Middle frontal gyrus (tissue), 1 donor: ENCODE results near the gene HJV.

Experiments used
- DNase-seq: peaks from one replicate; pipeline ENCODE4 v3.0.0-alpha.2; 2015; ENCODE audit warnings: low spot score; ENCODE audit errors: extremely low spot score

The HJV gene

GRCh38 chr1:145993618-145994390 is 27.7 kb downstream of the HJV start:
- DNase-seq: no peak

- no peak for DNase-seq
Measured at GRCh38 chr1:145992958-145993617, 28.4 kb downstream of the HJV start.

DNA sequence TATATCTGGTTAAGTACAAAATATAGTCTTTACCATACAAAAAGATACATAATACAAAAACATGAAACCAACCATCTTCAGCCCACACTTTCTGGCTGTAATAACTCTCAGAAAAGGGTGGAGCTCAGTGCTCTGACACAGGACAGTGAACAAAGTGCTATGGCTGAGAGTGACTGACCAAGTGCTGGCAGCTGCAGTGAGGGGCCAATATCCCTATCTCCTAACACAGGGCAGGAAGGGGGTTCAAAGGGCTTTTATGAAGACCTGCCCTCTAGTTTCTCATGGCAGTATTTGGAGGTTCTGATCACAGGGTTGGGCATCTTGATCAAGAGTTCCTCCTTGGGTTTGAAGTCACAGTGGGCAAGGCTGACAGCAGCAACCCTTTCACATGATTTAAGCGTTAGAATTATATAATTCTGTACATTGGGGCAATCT is 29.0 kb downstream of the HJV start:
- no peak for DNase-seq

DNA sequence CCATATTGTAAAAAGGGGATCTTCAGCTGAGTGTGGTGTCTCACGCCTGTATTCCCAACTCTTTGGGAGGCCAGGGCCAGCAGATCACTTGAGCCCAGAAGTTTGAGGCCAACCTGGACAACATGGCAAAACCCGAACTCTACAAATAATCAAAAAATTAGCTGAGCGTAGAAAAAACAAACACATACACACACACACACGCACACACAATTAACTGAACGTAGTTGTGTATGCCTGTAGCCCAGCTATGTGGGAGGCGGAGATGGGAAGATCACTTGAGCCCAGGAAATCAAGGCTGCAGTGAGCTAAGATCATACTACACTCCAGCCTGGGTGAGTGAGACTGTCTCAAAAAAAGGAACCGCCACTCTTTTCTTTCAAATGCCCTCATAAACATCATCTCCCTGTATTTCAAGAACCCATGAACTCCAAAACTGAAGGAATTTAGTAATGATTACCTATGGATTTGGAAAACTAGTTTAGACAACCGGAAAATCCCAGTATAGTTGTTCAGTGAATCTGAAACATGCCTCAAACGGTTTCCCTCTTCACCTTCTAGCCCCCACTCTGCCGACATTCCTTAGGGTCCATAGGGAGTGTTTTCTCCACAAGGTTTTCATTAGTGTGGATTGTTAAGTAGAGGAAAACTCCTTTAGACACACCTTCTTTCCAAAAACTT is 29.7 kb downstream of the HJV start:
- DNase-seq: no peak

DNA sequence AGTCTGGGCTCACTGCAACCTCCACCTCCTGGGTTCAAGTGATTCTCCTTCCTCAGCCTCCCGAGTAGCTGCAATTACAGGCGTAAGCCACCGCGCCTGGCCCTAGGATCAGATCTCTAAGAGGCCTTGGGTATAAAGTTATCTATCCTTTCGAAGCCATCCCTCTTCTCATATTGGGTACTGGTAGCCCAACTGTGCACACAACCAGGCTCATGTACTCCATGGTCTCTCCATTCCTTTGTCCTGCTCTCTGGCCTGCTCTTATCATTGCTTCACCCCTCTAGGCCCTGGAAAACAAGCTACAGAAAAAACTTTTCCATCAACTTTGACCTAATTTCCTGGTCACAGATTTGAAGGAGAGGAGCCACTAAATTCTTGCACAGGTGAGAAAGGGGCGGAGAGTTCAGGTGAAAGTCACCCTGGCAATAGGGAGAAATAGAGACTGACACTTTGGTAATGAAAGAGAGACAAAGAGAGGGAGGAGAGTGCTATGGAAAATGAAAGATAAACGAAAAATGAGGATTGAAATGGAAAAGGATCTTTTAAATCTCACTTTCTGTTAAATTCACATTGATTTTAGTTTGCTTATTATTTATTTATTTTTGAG is 31.2 kb downstream of the HJV start:
- DNase-seq: no peak

- DNase-seq: no peak
Measured at GRCh38 chr1:145988773-145989172, 32.8 kb downstream of the HJV start.

- DNase-seq: no peak
Measured at GRCh38 chr1:145987926-145988325, 33.6 kb downstream of the HJV start.

DNA sequence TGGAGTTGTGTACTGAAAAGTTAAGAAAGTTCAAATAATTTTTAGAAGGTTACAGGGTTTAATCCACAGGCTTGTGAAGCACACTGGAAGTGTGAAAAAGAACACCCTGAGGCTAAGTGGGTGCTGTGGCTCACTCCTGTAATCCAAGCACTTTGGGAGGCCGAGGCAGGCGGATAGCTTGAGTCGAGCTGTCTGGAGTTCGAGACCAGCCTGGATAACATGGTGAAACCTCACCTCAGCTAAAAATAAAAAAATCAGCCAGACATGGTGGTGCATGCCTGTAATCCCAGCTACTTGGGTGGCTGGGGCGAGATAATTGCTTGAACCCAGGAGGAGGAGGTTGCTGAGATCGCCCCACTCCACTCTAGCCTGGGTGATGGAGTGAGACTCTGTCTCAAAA is 35.0 kb downstream of the HJV start:
- no peak for DNase-seq

GRCh38 chr1:145985502-145986439 is 35.8 kb downstream of the HJV start:
- DNase-seq: no peak

GRCh38 chr1:145985129-145985501 is 36.4 kb downstream of the HJV start:
- no peak for DNase-seq

DNA sequence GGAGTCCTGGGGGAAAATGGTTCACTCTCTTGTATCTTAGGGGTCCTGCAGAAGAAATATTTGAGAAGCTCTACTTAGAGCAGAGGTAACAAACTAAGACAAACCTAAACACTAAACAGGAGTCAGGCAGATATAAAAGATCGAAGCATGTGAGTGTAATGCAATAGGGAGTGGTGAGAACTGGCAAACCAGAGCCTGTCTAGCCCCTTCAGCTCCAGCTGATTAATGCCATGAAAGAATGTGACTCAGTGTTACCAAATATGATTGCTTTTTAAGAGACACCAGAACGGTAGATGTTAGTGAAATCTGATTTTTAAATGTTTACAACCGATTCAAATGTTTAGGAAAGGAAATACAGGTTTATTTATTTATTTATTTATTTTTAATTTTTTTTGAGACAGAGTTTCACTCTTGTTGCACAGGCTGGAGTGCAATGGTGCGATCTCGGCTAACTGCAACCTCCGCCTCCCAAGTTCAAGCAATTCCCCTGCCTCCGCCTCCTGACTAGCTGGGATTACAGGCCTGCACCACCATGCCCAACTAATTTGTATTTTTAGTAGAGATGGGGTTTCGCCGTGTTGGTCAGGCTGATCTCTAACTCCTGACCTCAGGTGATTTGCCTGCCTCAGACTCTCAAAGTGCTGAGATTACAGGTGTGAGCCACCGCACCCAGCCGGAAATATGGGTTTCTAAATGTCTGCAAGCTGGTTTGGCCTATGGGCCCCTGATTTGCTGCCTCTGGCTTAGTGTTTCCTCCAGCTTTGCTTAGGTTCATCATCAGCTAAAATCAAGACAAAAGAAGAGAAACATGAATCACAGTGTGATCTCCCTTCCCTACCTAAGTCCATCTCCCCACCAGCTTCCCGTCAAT is 37.3 kb downstream of the HJV start:
- no peak for DNase-seq

DNA sequence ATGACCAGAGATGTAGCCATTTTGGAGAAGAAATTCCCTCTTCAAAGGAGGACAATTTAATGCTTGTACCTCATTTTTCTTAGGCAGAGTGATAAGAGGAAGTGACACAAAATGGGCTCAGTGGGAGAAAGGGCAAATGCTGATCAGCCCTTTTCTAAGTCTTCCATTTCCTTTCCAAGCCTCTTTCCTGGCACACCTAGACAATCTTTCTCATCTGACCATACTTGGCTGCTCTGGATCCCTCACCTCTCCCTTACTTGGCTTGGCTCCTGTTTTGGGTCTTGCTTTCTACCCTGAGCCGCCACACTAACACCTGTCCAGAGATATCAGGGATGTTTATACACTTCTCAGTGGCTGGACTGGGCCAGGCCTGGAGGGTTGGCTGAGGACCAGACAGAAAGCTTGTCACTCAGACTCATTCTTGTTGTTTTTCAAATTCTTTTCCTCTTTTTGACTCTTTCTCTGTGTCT is 38.3 kb downstream of the HJV start:
- DNase-seq: no peak

DNA sequence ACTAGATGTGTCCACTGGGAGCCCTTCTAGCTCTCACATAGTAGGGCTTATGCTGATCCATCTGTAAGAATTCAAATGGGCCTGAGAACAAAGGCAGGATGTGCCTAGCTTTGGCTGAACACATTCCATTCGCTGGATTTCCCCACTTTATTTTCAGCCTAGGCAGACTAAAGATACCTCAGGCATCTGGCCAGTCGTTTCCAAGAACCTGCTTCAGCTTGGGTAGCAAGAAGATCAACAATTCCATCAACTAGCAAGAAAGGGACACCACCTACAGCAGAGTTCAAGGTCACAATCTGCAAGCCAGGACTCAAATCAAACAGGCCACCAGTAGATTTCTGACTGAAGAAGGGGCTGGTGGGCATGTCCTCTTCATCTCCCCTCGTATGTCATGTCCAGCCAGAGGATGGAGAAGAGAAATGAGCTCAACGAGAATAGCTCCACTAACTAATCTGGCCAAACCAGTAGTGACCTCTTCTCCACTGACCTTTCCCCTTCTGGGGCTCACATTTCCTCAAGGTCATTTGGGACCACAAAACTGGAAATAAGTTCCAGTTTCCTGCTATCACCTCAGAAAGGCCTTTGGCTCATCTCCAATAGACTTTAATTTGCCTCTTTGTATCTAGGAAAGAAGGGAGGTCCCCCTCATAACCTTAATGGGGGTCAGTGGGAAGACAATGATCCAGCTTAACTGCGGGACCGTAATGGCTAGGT is 39.4 kb downstream of the HJV start:
- no peak for DNase-seq

GRCh38 chr1:145980457-145980994 is 41.0 kb downstream of the HJV start:
- no peak for DNase-seq

DNA sequence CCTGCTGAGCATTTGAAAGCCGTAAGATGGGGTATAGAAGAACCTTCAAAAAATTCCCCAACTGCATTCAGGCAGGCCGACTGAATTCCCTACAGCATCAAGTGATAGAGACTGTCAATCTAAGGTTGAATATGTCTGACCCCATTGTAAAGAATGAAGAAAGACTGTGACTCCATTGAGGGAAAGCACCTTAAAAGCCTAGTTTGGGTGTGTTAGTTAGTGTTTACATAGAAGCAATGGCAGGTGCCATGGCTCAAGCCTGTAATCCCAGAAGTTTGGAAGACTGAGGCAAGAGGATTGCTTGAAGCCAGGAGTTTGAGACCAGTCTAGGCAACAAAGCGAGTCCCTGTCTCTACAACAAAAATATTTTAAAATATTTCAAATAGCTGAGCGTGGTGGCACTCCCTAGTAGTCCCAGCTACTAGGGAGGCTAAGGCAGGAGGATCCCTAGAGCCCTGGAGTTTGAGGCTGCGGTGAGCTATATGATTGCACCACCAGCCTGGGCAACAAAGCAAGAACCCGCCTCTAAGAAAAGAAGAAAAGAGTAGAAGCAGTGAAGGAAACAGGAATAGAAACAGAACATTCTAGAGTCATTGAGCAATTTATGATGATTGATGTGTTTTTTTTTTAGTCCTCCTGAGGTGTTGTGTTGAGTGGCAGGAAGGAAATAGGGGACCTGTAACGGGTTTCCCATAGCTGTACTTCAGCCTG is 41.6 kb downstream of the HJV start:
- no peak for DNase-seq

- DNase-seq: peak; percentile 93
Measured at GRCh38 chr1:145978854-145979745, 42.4 kb downstream of the HJV start.

GRCh38 chr1:145978471-145978853 is 43.1 kb downstream of the HJV start:
- DNase-seq: no peak
